Glutamatergic neuron (in vitro differentiated cells): Measurements from ENCODE around the gene SLC9A8. TPM values are rescaled to one million over a fixed set of nuclear protein-coding genes. Genes with fewer than 3 reads are reported as not detected.

ENCODE experiments used
- DNase-seq: peaks from one replicate; pipeline ENCODE4 v3.0.0; 2022
- H3K27ac Mint-ChIP-seq: one replicate; pipeline ENCODE4 v1.8.0; 2020; ENCODE audit warnings: mild to moderate bottlenecking, mixed read lengths, inconsistent platforms; ENCODE audit not compliant: unreplicated experiment
- H3K27me3 Mint-ChIP-seq: one replicate; pipeline ENCODE4 v1.8.0; 2020; ENCODE audit warnings: mild to moderate bottlenecking, moderate library complexity, mixed read lengths, inconsistent platforms; ENCODE audit not compliant: unreplicated experiment
- H3K36me3 Mint-ChIP-seq: one replicate; pipeline ENCODE4 v1.8.0; 2020; ENCODE audit warnings: mild to moderate bottlenecking, mixed read lengths, inconsistent platforms; ENCODE audit not compliant: unreplicated experiment
- H3K4me1 Mint-ChIP-seq: one replicate; pipeline ENCODE4 v1.8.0; 2020; ENCODE audit warnings: mild to moderate bottlenecking, low read depth, mixed read lengths, inconsistent platforms; ENCODE audit not compliant: unreplicated experiment
- H3K4me3 Mint-ChIP-seq: one replicate; pipeline ENCODE4 v1.8.0; 2020; ENCODE audit warnings: mild to moderate bottlenecking, mixed read lengths, inconsistent platforms; ENCODE audit not compliant: unreplicated experiment
- H3K9me3 Mint-ChIP-seq: one replicate; pipeline ENCODE4 v1.8.0; 2020; ENCODE audit warnings: mild to moderate bottlenecking, moderate library complexity, mixed read lengths, inconsistent platforms; ENCODE audit not compliant: unreplicated experiment
- total RNA-seq: library from RNA; stranded (reverse); fragmentation: NEBNext Ultra II Directional; extraction: Animal tissue kit (Norgen Biotek cat#: 25700); gene quantifications from one replicate; pipeline ENCODE4 v1.2.1, GENCODE V29; 2021; ENCODE audit not compliant: unreplicated experiment
- TF ChIP-seq, protein P1 (sequence below): fragments of 200-600 bp; sonication (generic); IDR thresholded peaks from one replicate; pipeline ENCODE4 v1.5.0; 2021; ENCODE audit not compliant: partially characterized antibody, unreplicated experiment

The SLC9A8 gene
- total RNA-seq, 1 donor from 2014 or later, result 10.6 TPM

- H3K36me3 Mint-ChIP-seq, result no peaks in the 10 kb centered on the region
- no peak overlapping the region for H3K27ac Mint-ChIP-seq
- H3K27me3 Mint-ChIP-seq, result peaks cover 3% of the 10 kb centered on the region
- H3K9me3 Mint-ChIP-seq, result no peaks in the 10 kb centered on the region
- H3K4me3 Mint-ChIP-seq, result no peak overlapping the region
- TF ChIP-seq, protein P1, sequence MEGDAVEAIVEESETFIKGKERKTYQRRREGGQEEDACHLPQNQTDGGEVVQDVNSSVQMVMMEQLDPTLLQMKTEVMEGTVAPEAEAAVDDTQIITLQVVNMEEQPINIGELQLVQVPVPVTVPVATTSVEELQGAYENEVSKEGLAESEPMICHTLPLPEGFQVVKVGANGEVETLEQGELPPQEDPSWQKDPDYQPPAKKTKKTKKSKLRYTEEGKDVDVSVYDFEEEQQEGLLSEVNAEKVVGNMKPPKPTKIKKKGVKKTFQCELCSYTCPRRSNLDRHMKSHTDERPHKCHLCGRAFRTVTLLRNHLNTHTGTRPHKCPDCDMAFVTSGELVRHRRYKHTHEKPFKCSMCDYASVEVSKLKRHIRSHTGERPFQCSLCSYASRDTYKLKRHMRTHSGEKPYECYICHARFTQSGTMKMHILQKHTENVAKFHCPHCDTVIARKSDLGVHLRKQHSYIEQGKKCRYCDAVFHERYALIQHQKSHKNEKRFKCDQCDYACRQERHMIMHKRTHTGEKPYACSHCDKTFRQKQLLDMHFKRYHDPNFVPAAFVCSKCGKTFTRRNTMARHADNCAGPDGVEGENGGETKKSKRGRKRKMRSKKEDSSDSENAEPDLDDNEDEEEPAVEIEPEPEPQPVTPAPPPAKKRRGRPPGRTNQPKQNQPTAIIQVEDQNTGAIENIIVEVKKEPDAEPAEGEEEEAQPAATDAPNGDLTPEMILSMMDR, result no peak
- peaks cover 3% of the 10 kb centered on the region for H3K4me1 Mint-ChIP-seq
- no peak for DNase-seq
Measured at GRCh38 chr20:49874696-49875095, 62.1 kb downstream of the SLC9A8 start.

DNA sequence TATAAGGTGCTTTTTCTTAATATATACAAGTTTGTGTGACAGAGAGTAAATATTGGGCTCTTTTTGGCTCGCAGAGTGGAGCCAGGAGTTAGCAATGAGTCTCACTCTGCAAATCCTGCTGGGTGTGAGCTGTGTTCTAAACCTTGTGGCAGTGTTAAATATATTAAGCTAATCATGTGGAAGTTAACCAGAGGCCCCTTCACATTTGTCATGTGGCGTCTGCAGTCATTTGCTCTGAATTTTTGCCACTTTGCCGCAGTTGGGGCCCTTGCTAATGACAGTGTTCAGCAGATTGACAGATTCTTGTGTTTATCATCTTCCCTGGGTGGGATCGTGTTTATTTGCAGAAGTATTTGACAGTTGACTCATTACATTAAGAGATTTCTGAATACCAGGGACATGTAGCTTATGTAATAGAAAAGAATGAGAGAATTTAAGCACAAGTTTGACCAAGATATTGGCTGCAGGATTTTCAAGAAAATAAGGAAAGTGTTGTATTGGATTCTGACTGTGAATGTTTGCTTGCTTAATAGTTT, 64.8 kb downstream of the SLC9A8 start:
- Mint-ChIP-seq H3K27ac (no peak overlapping the region), H3K27me3 (no peaks in the 10 kb centered on the region), H3K9me3 (no peaks in the 10 kb centered on the region), H3K4me3 (no peak overlapping the region), H3K4me1 (peaks cover 2% of the 10 kb centered on the region), H3K36me3 (no peaks in the 10 kb centered on the region)
- TF ChIP-seq, protein P1, result no peak
- no peak for DNase-seq

DNA sequence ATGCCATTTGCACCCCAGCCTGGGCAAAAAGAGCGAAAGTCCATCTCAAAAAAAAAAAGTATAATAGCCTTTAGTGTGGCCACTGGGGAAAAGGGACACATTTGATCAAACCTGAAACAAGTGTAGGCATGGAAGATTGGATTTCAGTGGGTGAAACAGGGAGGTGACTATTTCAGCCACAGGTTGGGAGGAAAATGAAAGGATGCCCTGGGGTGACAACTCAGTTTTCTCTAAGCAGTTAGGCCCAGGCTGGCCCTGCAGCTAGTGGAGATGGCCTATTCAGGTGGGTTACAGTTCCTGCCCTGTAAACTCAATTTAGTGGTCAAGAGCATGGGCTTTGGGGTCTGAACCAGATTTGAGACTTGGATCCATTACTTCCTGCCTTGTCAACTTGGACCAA, 66.3 kb downstream of the SLC9A8 start:
- Mint-ChIP-seq H3K27me3 (no peaks in the 10 kb centered on the region), H3K9me3 (no peaks in the 10 kb centered on the region), H3K36me3 (no peaks in the 10 kb centered on the region), H3K4me3 (no peak overlapping the region), H3K27ac (no peak overlapping the region), H3K4me1 (peaks cover 4% of the 10 kb centered on the region)
- DNase-seq, result no peak
- TF ChIP-seq, protein P1, result no peak

- Mint-ChIP-seq H3K27ac (no peak overlapping the region), H3K36me3 (no peaks in the 10 kb centered on the region)
Measured at GRCh38 chr20:49880177-49880576, 67.5 kb downstream of the SLC9A8 start.

GRCh38 chr20:49880724-49881445, 68.3 kb downstream of the SLC9A8 start:
- Mint-ChIP-seq H3K9me3 (no peaks in the 10 kb centered on the region), H3K4me3 (no peak overlapping the region), H3K27me3 (no peaks in the 10 kb centered on the region), H3K27ac (no peak overlapping the region), H3K36me3 (no peaks in the 10 kb centered on the region), H3K4me1 (peaks cover 4% of the 10 kb centered on the region)
- TF ChIP-seq, protein P1, result no peak
- no peak for DNase-seq

More at GRCh38 chr20:49880177-49880576, 67.5 kb downstream of the SLC9A8 start:
- H3K27me3 Mint-ChIP-seq, result no peaks in the 10 kb centered on the region
- H3K4me1 Mint-ChIP-seq, result peaks cover 4% of the 10 kb centered on the region
- no peaks in the 10 kb centered on the region for H3K9me3 Mint-ChIP-seq
- TF ChIP-seq, protein P1, result no peak
- no peak overlapping the region for H3K4me3 Mint-ChIP-seq
- no peak for DNase-seq
